Stimulated activated CD8-positive, alpha-beta memory T cell treated with anti-CD3 and anti-CD28 coated beads, Interleukin-2, amount 100 ng/mL, for 1 hour (primary cell): Measurements from ENCODE around the gene OR51B2.
"Not testable (repeated sequence)": the region's sequence is repeated elsewhere in the genome, so short reads cannot be mapped to it uniquely, and the experiment has no call there.

Source experiments
- DNase-seq, 2 donors: peaks; one replicate each; pipeline ENCODE4 v3.0.0-alpha.2; 2020; ENCODE audit warnings: low read depth in 2 of 2

Gene OR51B2

DNA sequence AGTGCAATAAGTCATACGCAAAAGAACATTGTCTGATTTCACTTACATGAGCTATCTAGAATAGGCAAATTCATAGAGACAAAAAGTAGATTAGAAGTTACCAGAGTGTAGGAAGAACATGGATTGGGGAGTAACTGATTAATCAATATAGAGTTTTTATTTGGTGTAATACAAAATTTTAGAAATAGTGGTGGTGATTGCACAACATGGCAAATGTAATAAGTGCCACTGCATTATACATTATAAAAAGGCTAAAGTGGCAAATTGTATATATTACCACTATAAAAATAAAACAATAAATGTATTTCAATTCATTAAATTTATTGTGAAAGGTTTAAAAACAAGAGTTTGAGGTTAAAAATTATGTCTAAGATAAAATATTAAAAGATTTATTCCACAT, 13.7 kb downstream of the OR51B2 start:
- no peak for DNase-seq

- no peak for DNase-seq
Observed at GRCh38 chr11:5307256-5308019, 16.7 kb downstream of the OR51B2 start.

DNA sequence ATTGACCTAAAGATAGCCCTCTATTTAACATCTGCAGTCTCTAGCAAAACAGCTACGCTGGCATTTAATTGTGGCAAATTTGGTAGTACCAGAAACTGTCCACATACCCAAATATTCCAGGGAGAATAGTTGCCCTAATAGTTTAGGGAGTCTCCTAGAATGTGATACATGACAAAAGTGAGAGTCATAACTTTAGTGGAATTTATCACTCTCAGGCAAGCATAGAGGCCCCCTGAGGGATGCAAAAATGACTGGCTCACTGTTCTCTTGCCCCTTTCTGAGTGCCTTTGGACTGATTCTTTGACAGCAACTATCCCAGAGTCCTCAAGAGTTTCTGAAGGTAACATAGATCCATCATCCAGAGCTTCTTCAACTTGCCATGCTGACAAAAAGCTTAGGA, 20.1 kb downstream of the OR51B2 start:
- no peak for DNase-seq

DNA sequence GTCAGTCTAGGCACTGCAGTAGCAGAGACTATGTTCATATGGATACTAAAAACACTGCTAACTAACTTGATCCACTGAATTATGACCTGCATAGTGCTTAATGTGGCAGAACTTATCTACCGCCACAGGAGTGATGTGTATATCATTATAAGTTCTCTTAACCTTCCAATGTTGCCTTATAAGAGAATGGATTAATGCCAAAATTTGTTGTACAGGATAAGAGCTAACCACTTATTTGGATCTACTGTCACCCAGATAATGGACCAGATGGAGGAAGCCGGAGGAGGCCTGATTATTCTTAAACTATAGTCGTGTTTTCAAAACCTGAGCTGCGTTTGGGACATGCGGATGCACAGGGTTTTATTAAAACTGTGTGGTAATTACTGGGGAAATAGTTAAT, 20.5 kb downstream of the OR51B2 start:
- DNase-seq = no peak

DNA sequence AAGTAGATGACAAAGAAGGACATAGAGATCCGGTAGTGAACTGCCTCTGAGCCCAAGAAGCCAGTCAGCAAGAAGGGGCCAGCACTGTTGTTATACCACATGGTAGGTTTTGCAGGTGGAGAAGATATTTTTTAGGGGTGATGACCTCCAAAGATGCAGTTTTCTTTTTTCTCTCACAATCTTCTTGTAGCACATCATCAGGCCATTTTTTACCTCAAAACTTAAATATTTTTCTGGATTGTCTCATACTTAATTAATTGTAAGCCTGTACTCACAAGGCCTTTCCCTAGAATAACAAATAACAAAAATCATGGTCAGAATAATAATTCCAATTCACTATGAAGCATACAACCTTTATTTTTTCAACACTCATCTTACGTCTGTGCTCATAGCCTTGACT, 22.3 kb downstream of the OR51B2 start, which contains the start of gene OR51B4:
Gene OR51B4, minus strand, starts transcription at position 101 of the 400 bp plus-strand sequence. Its CDS starts 0 bp downstream, at position 101.
- DNase-seq = no peak

DNA sequence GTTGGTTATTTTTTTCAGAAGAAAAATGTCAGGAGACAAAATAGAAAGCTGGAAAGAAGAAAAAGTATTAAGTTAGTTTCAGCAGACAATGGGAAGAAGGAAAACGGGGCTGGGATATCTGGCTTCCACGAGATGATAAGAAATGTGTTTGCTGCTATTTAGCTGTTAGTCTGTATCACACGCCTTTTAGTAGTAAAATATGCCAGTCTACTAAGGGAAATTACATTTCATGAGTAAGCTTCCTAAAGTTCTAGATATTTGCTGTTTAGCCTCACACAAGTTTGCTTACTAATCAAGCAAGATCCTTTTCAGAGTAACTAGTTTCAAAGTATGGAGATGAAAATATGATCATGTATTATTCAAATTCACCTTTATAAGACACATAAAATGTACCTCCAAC, 23.8 kb downstream of the OR51B2 start:
- no peak for DNase-seq

- DNase-seq = no peak
Observed at GRCh38 chr11:5298451-5298850, 25.6 kb downstream of the OR51B2 start.

DNA sequence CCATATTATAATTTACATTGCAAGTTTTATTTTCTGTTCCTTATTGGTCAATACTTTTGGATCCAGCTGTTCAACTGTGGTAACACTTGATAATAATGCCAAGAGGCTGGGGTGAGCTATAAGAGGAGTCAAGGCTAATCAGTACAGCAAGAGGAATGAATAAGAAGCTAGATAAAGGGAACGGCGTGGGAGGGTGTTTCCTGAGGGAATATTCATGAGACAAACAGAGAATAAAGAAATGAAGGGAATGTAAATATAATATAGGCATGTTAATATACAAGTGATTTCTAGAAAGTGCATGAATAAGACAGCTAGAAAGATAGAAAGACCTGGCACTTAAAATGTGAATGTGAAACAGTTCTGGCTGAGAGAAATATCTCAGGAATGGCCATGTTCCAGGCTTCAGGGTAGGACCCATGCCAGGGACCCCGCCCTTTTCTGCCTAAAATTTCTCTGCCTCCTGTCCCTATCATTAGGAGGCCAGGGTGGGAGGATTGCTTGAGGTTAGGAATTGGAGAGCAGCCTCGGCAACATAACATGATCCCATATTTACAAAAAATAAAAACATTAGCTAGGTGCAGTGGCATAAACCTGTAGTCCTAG, 26.3 kb downstream of the OR51B2 start:
- DNase-seq = no peak

DNA sequence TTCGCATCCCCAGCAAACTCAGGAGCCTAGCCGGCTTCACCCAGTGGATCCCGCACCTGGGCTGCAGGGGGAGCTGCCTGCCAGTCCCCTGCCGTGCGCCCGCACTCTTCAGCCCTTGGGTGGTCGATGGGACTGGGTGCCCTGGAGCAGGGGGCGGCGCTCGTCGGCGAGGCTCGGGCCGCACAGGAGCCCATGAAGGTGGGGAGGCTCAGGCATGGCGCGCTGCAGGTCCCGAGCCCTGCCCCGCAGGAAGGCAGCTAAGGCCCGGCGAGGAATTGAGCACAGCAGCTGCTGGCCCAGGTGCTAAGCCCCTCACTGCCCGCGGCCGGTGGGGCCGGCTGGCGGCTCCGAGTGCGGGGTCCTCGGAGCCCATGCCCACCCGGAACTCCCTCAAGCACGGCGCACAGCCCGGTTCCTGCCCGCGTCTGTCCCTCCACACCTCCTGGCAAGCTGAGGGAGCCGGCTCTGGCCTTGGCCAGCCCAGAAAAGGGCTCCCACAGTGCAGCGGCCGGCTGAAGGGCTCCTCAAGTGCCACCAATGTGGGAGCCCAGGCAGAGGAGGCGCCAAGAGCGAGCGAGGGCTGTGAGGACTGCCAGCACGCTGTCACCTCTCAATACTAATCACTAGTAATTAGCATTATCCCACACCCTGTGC, 29.6 kb downstream of the OR51B2 start:
- not testable (repeated sequence) for DNase-seq

GRCh38 chr11:5293028-5293427, 31.1 kb downstream of the OR51B2 start:
- no peak for DNase-seq

- DNase-seq = no peak
Observed at GRCh38 chr11:5291207-5291838, 32.8 kb downstream of the OR51B2 start.

DNA sequence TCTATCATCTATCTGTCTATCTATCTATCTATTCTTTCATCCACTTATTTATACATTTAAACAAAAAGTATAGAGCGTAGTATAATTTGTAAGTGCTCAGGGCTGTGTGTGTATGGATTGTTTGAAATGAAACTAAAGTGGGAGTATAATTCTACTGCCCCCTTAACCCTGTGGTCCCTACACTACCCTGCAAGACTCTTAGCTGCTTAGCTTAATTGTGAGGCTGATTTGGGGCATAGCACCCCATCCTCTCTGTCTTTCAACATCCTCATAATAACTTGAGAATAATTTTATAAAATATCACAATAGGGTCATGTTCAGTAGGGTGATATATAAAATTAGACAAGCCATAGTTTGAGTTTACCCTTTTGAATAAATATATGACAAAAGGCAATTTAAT, 34.0 kb downstream of the OR51B2 start:
- no peak for DNase-seq

GRCh38 chr11:5289696-5290095, 34.4 kb downstream of the OR51B2 start:
- DNase-seq = no peak

- DNase-seq = no peak
Observed at GRCh38 chr11:5288906-5289550, 35.1 kb downstream of the OR51B2 start.

GRCh38 chr11:5288108-5288905, 35.8 kb downstream of the OR51B2 start:
- no peak for DNase-seq

DNA sequence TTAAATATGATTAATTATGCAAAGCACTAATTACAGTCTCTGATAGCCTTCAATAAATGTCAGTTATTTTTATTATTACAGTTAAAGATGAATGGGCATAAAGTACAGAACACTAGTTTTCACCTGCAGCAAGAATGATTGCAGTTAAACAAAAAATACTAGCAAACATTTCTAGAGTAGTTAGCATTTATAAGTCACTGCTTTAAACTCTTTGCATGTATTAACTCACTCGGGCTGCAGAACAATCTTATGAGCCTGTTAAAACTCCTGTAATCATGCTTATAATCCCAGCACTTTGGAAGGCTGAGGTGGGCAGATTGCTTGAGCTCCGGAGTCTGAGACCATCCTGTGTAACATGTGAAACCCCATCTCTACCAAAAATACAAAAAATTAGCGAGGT, 37.2 kb downstream of the OR51B2 start:
- DNase-seq = no peak

GRCh38 chr11:5286351-5286750, 37.7 kb downstream of the OR51B2 start:
- DNase-seq = no peak

- DNase-seq = no peak
Observed at GRCh38 chr11:5285703-5286340, 38.3 kb downstream of the OR51B2 start.

- no peak for DNase-seq
Observed at GRCh38 chr11:5284637-5285036, 39.5 kb downstream of the OR51B2 start.

- DNase-seq = no peak
Observed at GRCh38 chr11:5283882-5284281, 40.2 kb downstream of the OR51B2 start.

- DNase-seq = no peak
Observed at GRCh38 chr11:5283086-5283485, 41.0 kb downstream of the OR51B2 start.
